Tibial nerve (tissue), 4 donors: ENCODE data around the gene TEKT3. TPM values are rescaled to one million over a fixed set of nuclear protein-coding genes. Genes with fewer than 3 reads are reported as not detected.

ENCODE experiments used
- DNase-seq, 2 donors: peaks; one replicate each; pipeline ENCODE4 v3.0.0-alpha.2; 2019; ENCODE audit warnings: low spot score in 2 of 2
- H3K27ac ChIP-seq, 4 donors: fragments of 200-600 bp; sonication (generic) in 3 of 4; one replicate each; pipeline ENCODE4 v1.5.1; 2017 to 2019; ENCODE audit warnings: mild to moderate bottlenecking in 1 of 4
- H3K27me3 ChIP-seq, 2 donors: fragments of 200-600 bp; sonication (generic) in 1 of 2; one replicate each; pipeline versions ENCODE4 v1.5.1 to v1.6.0; 2017 to 2019
- H3K36me3 ChIP-seq, 3 donors: fragments of 200-600 bp; sonication (generic); one replicate each; pipeline ENCODE4 v1.5.1; 2018 to 2019
- H3K4me1 ChIP-seq, 4 donors: fragments of 200-600 bp; sonication (generic) in 3 of 4; one replicate each; pipeline ENCODE4 v1.5.1; 2017 to 2019
- H3K4me3 ChIP-seq, 4 donors: fragments of 200-600 bp; sonication (generic) in 3 of 4; one replicate each; pipeline ENCODE4 v1.5.1; 2017 to 2019; ENCODE audit warnings: mild to moderate bottlenecking in 1 of 4, moderate library complexity in 1 of 4
- H3K9me3 ChIP-seq, 4 donors: fragments of 200-600 bp; sonication (generic) in 3 of 4; one replicate each; pipeline ENCODE4 v1.5.1; 2017 to 2019
- EP300 ChIP-seq, 2 donors: sonication (generic); formaldehyde crosslinking; IDR thresholded peaks; one replicate each; pipeline ENCODE4 v1.6.1; 2017; ENCODE audit warnings: antibody characterized with exemption in 2 of 2, mild to moderate bottlenecking in 1 of 2
- POLR2A ChIP-seq, 2 donors: fragments of 450-650 bp; IDR thresholded peaks; one replicate each; pipeline ENCODE4 v1.6.1; 2017; ENCODE audit warnings: antibody characterized with exemption in 2 of 2, mild to moderate bottlenecking in 2 of 2, moderate library complexity in 2 of 2
- WGBS, 2 donors: methylation state at CpG; one replicate each; pipeline ENCODE4 v1.1.5; 2018; 5-methylcytosine and 5-hydroxymethylcytosine counted together
- total RNA-seq, 4 donors: library from RNA; depleted of rRNA; stranded (reverse); fragments of >200 nt; gene quantifications; one replicate each; pipeline ENCODE4 v1.1.0, GENCODE V29; 2016
- TF ChIP-seq, protein P1 (sequence below), 5 experiments: fragments of 200-600 bp in 3 of 5; fragments of 450-650 bp in 2 of 5; sonication (generic) in 3 of 5; IDR thresholded peaks; one replicate each; pipeline ENCODE4 v1.5.1; 2016 to 2019; ENCODE audit warnings: antibody characterized with exemption in 5 of 5, mild to moderate bottlenecking in 3 of 5, moderate library complexity in 2 of 5

The TEKT3 gene
- total RNA-seq, 4 donors from 2014 or later, result 0.20 to 3.7 (median 1.0) TPM

DNA sequence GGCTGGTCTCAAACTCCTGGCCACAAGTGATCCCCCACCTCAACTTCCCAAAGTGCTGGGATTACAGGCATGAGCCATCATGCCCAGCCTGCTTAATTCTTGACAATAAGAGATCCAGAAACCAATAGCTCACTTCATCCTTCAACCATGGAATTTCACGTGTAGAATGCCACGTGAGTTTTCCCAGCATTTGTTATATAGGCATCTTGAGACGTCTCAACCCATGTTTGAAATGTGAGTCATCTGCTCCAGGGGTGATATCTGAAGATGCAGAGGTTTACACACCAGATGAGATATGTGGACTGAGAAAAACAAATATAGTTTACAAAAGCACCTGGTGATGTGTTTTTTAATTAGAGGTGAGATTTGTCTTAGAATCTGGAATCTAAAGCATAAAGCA, 7.1 kb downstream of the TEKT3 start:
- Histone ChIP-seq H3K27me3 (no peaks in the 10 kb centered on the region), H3K4me1 (no peaks in the 10 kb centered on the region), H3K27ac (no peak overlapping the region), H3K9me3 (peaks cover 0 to 9% (median 0%) of the 10 kb centered on the region in 4 donors), H3K4me3 (no peak overlapping the region), H3K36me3 (no peaks in the 10 kb centered on the region)
- TF ChIP-seq POLR2A (IDR thresholded peaks at IDR 0.05), result no peak
- TF ChIP-seq EP300 (IDR thresholded peaks at IDR 0.05), result no peak
- TF ChIP-seq, protein P1, sequence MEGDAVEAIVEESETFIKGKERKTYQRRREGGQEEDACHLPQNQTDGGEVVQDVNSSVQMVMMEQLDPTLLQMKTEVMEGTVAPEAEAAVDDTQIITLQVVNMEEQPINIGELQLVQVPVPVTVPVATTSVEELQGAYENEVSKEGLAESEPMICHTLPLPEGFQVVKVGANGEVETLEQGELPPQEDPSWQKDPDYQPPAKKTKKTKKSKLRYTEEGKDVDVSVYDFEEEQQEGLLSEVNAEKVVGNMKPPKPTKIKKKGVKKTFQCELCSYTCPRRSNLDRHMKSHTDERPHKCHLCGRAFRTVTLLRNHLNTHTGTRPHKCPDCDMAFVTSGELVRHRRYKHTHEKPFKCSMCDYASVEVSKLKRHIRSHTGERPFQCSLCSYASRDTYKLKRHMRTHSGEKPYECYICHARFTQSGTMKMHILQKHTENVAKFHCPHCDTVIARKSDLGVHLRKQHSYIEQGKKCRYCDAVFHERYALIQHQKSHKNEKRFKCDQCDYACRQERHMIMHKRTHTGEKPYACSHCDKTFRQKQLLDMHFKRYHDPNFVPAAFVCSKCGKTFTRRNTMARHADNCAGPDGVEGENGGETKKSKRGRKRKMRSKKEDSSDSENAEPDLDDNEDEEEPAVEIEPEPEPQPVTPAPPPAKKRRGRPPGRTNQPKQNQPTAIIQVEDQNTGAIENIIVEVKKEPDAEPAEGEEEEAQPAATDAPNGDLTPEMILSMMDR (IDR thresholded peaks at IDR 0.05), result no peak
- WGBS, 2 donors, result 87 to 100% methylated on average over 3 of the region's 3 CpGs
- no peak for DNase-seq

DNA sequence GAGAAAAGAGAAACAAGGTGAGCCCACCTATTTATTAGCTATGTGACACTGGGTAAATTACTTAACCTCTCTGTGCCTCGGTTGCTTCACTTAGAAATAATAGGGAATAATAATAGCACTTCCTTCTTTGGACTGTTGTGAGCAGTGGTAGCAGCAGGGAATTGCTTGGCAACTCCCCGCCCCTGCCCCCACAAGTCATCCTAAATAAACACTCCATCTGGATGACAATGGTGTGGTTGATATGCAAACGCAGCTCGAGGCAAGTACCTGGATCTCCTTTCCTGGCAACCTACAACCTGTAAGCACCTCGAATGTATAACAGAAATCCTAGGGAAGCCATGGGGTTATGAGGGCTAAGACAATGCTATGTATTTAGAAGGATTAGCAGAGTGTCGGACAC, 9.1 kb downstream of the TEKT3 start:
- TF ChIP-seq EP300 (IDR thresholded peaks at IDR 0.05) (no peak), POLR2A (IDR thresholded peaks at IDR 0.05) (no peak)
- TF ChIP-seq, protein P1 (IDR thresholded peaks at IDR 0.05), result no peak
- DNase-seq, result no peak
- Histone ChIP-seq H3K36me3 (no peaks in the 10 kb centered on the region), H3K9me3 (peaks cover 0 to 9% (median 0%) of the 10 kb centered on the region in 4 donors), H3K27ac (no peak overlapping the region), H3K4me3 (no peak overlapping the region), H3K4me1 (no peaks in the 10 kb centered on the region), H3K27me3 (no peaks in the 10 kb centered on the region)
- WGBS, 2 donors, result 56 to 59% methylated on average over 6 of the region's 6 CpGs

DNA sequence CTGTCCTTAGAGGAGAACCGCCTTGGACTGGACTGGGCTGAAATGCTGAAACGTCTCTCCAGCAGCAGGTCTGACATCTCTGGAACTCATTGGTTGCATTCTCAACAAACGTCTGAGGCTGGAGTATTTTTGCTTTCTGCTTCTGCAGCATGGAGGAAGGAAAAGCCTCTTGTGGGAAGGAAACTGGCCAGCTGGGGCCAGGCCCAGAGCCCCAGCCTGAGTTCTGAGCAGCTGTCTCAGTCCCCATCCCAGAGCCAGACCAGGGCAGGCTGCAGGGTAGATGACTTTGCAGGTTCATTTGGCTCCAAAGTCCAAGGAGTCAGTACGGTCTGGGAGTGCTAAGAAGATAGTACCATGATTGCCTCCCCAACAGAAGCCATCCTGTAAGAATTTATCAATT, 18.3 kb downstream of the TEKT3 start:
- 58 to 65% methylated on average over 4 of the region's 4 CpGs for WGBS, 2 donors
- TF ChIP-seq, protein P1 (IDR thresholded peaks at IDR 0.05), result no peak
- TF ChIP-seq POLR2A (IDR thresholded peaks at IDR 0.05) (no peak), EP300 (IDR thresholded peaks at IDR 0.05) (no peak)
- no peak overlapping the region for H3K27ac ChIP-seq

GRCh38 chr17:15321556-15322251, 19.7 kb downstream of the TEKT3 start:
- 85 to 88% methylated on average over 6 of the region's 6 CpGs for WGBS, 2 donors
- H3K4me3 ChIP-seq, result no peak overlapping the region
- no peaks in the 10 kb centered on the region for H3K9me3 ChIP-seq
- DNase-seq, result no peak
- H3K27ac ChIP-seq, result no peak overlapping the region
- no peak for TF ChIP-seq EP300 (IDR thresholded peaks at IDR 0.05)
- TF ChIP-seq, protein P1 (IDR thresholded peaks at IDR 0.05), result no peak
- TF ChIP-seq POLR2A (IDR thresholded peaks at IDR 0.05), result no peak
- no peaks in the 10 kb centered on the region for H3K27me3 ChIP-seq
- no peaks in the 10 kb centered on the region for H3K36me3 ChIP-seq
- no peaks in the 10 kb centered on the region for H3K4me1 ChIP-seq

More for the DNA sequence above, 18.3 kb downstream of the TEKT3 start:
- Histone ChIP-seq H3K9me3 (no peaks in the 10 kb centered on the region), H3K4me1 (no peaks in the 10 kb centered on the region), H3K4me3 (no peak overlapping the region), H3K27me3 (no peaks in the 10 kb centered on the region), H3K36me3 (no peaks in the 10 kb centered on the region)
- no peak for DNase-seq

DNA sequence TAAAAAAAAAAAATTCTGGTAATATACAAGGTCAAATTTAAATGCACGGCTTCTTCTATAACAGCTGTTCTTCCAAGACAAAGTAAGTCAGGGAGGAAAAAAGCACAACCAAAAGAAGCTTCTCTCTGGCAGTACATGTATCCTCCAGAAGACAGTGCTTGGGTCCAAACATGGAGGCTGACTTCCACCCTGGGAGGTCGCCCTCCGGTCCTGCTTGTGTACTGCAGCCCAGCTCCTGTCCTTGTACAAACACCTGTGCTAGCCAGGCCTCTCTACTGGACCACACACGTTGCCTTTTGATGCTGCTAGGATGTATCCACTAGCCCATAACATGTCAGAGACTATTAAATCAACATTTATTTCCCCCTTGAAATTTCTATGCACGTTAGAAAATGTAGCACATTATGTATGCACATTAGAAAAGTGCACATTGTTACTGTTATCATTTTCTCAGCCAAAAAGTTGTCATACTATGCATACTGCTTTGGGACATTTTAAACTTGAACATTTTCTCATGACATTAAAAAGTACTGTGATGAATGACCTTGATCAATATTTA, 21.9 kb downstream of the TEKT3 start:
- no peaks in the 10 kb centered on the region for H3K36me3 ChIP-seq
- no peaks in the 10 kb centered on the region for H3K9me3 ChIP-seq
- H3K27me3 ChIP-seq, result no peaks in the 10 kb centered on the region
- no peaks in the 10 kb centered on the region for H3K4me1 ChIP-seq
- DNase-seq, result no peak
- 69 to 70% methylated on average over 5 of the region's 5 CpGs for WGBS, 2 donors
- no peak overlapping the region for H3K4me3 ChIP-seq
- no peak overlapping the region for H3K27ac ChIP-seq
- TF ChIP-seq, protein P1 (IDR thresholded peaks at IDR 0.05), result no peak
- TF ChIP-seq EP300 (IDR thresholded peaks at IDR 0.05), result no peak
- no peak for TF ChIP-seq POLR2A (IDR thresholded peaks at IDR 0.05)
